ENCODE measurements around the gene ERC1.

ERC1 gene

DNA sequence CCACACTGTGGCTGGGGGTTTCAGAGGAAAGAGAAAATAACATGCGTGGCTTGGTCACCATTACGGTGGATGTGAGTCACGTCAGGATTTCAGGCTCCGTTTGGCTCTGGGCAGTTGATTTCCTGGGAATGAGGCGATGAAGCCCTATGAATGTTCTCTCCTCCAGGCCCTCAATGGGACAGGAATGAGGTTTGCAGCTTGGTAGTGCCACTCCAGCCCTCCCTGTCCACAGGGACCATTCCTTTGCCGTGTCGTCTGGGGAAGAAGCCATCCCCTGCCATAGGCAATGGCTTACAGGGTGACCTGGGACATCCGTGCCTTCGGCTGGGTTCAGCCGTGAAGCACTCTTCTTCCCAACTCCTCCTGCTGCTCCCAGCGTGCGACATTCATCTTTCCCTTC lies 508.3 kb downstream of the ERC1 start:
- no peak overlapping the region for H3K4me3 Mint-ChIP-seq
- H3K27ac Mint-ChIP-seq: no peak overlapping the region
- no peaks in the 10 kb centered on the region for H3K36me3 Mint-ChIP-seq
- H3K9me3 Mint-ChIP-seq: no peaks in the 10 kb centered on the region
- CTCF ChIA-PET: no interaction called here
- DNase-seq: no peak
- peaks cover 3% of the 10 kb centered on the region for H3K4me1 Mint-ChIP-seq
- peaks cover 26% of the 10 kb centered on the region for H3K27me3 Mint-ChIP-seq

DNA sequence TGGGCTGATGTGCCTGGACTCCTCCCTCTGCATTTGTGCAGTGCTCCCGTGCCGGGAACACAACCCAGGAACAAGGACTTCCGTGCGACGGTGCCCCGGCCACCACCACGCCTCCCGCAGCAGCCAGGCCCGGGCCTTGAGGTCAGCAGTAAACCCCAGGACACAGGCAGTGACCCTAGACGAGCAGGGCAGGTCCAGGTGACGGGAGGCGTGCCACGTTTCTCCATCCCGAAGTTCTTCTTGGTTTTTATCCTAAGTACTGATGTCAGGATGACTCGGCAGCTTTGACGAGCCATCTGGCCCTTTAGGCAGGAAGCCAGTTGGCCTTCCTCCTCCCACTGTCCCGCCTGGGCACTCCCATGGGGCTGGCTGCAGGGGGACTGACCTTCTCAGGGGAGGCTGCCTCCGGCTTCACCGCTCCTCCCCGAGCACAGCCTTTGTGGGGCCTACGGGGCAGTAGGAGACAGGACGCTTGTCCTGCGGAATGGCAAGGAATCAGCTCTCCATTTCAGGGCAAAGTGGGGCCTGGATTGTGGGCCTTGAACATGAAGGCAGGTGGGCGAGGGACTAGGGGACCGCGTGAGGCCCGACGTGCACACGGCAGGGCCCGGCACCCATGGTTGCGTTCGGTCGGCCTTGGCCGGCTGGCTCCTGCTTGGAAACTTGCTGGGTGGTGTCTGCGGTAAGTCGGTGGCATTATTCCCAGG lies 509.2 kb downstream of the ERC1 start:
- CTCF ChIA-PET: no interaction called here
- Mint-ChIP-seq H3K9me3 (no peaks in the 10 kb centered on the region), H3K4me1 (peaks cover 10% of the 10 kb centered on the region), H3K4me3 (no peak overlapping the region), H3K27me3 (peaks cover 35% of the 10 kb centered on the region), H3K27ac (no peak overlapping the region), H3K36me3 (no peaks in the 10 kb centered on the region)
- no peak for DNase-seq

- peaks cover 43% of the 10 kb centered on the region for H3K27me3 Mint-ChIP-seq
- H3K4me3 Mint-ChIP-seq: no peak overlapping the region
- CTCF ChIA-PET: no interaction called here
- no peak for DNase-seq
- no peaks in the 10 kb centered on the region for H3K9me3 Mint-ChIP-seq
- no peak overlapping the region for H3K27ac Mint-ChIP-seq
- H3K4me1 Mint-ChIP-seq: peaks cover 11% of the 10 kb centered on the region
- H3K36me3 Mint-ChIP-seq: no peaks in the 10 kb centered on the region
Observed at GRCh38 chr12:1501001-1501400, 510.0 kb downstream of the ERC1 start.

DNA sequence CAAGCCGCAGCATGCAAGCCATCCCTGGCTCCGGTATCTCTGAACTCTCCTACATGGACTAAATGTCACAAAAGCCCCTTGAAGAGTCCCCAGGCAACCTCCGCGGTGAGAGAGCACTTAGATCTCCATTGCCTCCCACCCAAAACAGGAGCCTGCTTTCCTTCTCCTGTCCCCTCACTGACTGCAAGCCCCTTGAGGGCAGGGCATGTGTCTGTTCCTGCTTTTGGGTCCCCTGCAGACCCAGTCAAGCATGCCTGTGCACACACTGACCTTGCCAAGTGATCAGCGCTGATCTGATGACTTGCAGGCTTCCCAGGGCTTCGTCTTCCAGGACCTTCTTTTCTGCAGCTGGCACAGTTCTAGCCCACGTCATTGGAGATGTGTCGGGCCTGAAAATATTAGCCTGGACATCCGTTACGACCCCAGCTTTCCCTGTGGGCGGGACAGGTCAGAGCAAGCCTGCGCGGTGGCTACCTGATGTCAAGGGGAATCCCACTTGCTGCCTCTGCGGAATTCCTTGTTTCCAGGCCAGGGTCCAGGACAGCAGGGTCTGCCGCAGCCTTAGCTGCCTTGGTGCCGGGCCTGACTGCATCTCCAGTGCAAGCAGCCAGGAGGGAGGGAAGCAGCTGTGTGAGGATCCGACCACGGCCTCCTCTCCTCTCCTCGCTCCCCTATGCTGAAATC lies 510.8 kb downstream of the ERC1 start:
- Mint-ChIP-seq H3K4me1 (peaks cover 11% of the 10 kb centered on the region), H3K36me3 (no peaks in the 10 kb centered on the region), H3K9me3 (no peaks in the 10 kb centered on the region), H3K27ac (no peak overlapping the region), H3K27me3 (peaks cover 47% of the 10 kb centered on the region), H3K4me3 (no peak overlapping the region)
- DNase-seq: no peak
- CTCF ChIA-PET: no interaction called here

- Mint-ChIP-seq H3K27me3 (peaks cover 47% of the 10 kb centered on the region), H3K4me3 (no peak overlapping the region), H3K36me3 (no peaks in the 10 kb centered on the region), H3K27ac (no peak overlapping the region), H3K4me1 (peaks cover 11% of the 10 kb centered on the region), H3K9me3 (no peaks in the 10 kb centered on the region)
- no peak for DNase-seq
- CTCF ChIA-PET: no interaction called here
Observed at GRCh38 chr12:1502379-1502720, 511.3 kb downstream of the ERC1 start.

DNA sequence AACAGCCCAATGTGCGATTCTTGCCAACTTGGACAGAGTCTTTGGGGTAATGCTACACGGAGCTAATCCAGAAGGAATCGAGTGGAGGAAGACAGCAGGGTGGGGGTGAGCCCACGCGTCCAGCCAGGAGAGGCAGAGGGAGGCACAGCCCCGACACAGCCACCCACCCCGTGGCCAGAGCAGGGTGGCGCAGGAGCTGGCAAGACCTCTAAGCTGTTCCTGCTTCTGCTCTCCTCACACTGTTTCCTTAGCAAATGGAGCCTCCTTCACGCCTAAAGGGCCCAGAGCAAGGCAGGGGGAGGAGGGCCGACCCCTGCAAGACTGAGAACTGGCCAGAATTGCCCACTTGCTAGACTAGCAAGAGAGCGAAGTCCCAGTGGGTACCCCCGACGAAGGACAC lies 511.8 kb downstream of the ERC1 start:
- Mint-ChIP-seq H3K9me3 (no peaks in the 10 kb centered on the region), H3K27me3 (peaks cover 50% of the 10 kb centered on the region), H3K36me3 (no peaks in the 10 kb centered on the region), H3K27ac (no peak overlapping the region), H3K4me1 (peaks cover 11% of the 10 kb centered on the region), H3K4me3 (no peak overlapping the region)
- DNase-seq: no peak
- CTCF ChIA-PET: no interaction called here

- peaks cover 11% of the 10 kb centered on the region for H3K4me1 Mint-ChIP-seq
- no peak for DNase-seq
- H3K9me3 Mint-ChIP-seq: no peaks in the 10 kb centered on the region
- no peaks in the 10 kb centered on the region for H3K36me3 Mint-ChIP-seq
- H3K27ac Mint-ChIP-seq: no peak overlapping the region
- CTCF ChIA-PET: no interaction called here
- peaks cover 51% of the 10 kb centered on the region for H3K27me3 Mint-ChIP-seq
- no peak overlapping the region for H3K4me3 Mint-ChIP-seq
Observed at GRCh38 chr12:1503281-1503711, 512.3 kb downstream of the ERC1 start.

GRCh38 chr12:1504304-1504894 lies 513.4 kb downstream of the ERC1 start:
- Mint-ChIP-seq H3K9me3 (no peaks in the 10 kb centered on the region), H3K27me3 (peaks cover 52% of the 10 kb centered on the region), H3K4me1 (peaks cover 11% of the 10 kb centered on the region), H3K4me3 (peak overlapping the region; percentile 36), H3K36me3 (no peaks in the 10 kb centered on the region), H3K27ac (no peak overlapping the region)
- DNase-seq: no peak
- CTCF ChIA-PET: interaction anchor here (1.1 kb wide), 1 partner anchor 386 kb away, joined by 3 read pairs; no protein-coding TSS in a partner anchor

DNA sequence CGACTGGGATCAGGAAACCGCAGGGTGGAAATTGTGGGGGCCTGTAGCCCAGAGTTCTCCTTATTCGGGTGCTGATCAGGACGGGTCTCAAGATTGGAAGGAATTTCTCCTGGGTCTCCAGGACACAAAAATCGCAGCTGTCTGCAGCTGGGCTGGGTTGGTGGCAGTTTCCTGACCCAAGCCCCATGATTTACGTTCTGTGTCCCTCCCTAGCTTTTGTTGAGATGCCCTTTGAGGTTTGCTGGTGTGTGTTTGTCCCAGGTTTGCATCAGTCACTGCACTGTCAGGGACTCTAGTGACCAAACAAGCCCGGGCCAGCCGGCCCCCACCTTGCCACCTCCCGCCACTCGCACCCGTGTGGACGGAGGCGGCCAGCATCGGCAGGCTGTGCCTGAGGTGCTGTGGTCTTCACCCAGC lies 513.9 kb downstream of the ERC1 start:
- Mint-ChIP-seq H3K4me1 (peaks cover 11% of the 10 kb centered on the region), H3K4me3 (no peak overlapping the region), H3K9me3 (no peaks in the 10 kb centered on the region), H3K27ac (no peak overlapping the region), H3K27me3 (peaks cover 58% of the 10 kb centered on the region), H3K36me3 (no peaks in the 10 kb centered on the region)
- DNase-seq: no peak
- CTCF ChIA-PET: interaction anchor here (1.1 kb wide), 1 partner anchor 387 kb away, joined by 3 read pairs; no protein-coding TSS in a partner anchor

- Mint-ChIP-seq H3K27ac (no peak overlapping the region), H3K4me3 (no peak overlapping the region), H3K36me3 (no peaks in the 10 kb centered on the region), H3K4me1 (peaks cover 11% of the 10 kb centered on the region), H3K9me3 (no peaks in the 10 kb centered on the region), H3K27me3 (peaks cover 63% of the 10 kb centered on the region)
- DNase-seq: no peak
- CTCF ChIA-PET: no interaction called here
Observed at GRCh38 chr12:1505576-1505975, 514.6 kb downstream of the ERC1 start.

DNA sequence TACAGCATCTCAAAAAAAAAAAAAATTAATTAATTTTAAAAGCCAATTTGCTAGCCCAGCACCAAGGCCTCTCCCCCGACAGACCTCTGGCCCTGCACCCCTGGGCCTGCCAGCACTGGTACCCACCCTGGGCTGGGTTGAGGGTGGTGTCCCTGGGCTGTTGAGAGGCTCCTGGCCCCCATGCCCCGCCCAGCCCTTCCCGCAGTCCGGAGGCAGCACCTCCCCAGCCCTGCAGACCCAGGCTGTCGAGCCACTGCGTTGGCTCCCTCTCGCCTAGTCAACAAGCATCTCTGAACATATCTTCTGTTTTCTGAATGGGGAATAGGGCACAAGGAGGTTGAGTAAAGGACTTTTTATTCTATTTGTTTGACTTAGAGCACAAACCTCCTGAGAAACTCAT lies 516.3 kb downstream of the ERC1 start:
- no peak overlapping the region for H3K4me3 Mint-ChIP-seq
- CTCF ChIA-PET: no interaction called here
- H3K4me1 Mint-ChIP-seq: peaks cover 11% of the 10 kb centered on the region
- H3K27ac Mint-ChIP-seq: no peak overlapping the region
- H3K9me3 Mint-ChIP-seq: no peaks in the 10 kb centered on the region
- no peak for DNase-seq
- peaks cover 60% of the 10 kb centered on the region for H3K27me3 Mint-ChIP-seq
- H3K36me3 Mint-ChIP-seq: no peaks in the 10 kb centered on the region

GRCh38 chr12:1509413-1510052 lies 518.5 kb downstream of the ERC1 start:
- H3K27me3 Mint-ChIP-seq: peaks cover 40% of the 10 kb centered on the region
- no peak overlapping the region for H3K27ac Mint-ChIP-seq
- DNase-seq: no peak
- H3K4me1 Mint-ChIP-seq: peaks cover 7% of the 10 kb centered on the region
- no peaks in the 10 kb centered on the region for H3K36me3 Mint-ChIP-seq
- no peak overlapping the region for H3K4me3 Mint-ChIP-seq
- H3K9me3 Mint-ChIP-seq: no peaks in the 10 kb centered on the region
- CTCF ChIA-PET: no interaction called here

DNA sequence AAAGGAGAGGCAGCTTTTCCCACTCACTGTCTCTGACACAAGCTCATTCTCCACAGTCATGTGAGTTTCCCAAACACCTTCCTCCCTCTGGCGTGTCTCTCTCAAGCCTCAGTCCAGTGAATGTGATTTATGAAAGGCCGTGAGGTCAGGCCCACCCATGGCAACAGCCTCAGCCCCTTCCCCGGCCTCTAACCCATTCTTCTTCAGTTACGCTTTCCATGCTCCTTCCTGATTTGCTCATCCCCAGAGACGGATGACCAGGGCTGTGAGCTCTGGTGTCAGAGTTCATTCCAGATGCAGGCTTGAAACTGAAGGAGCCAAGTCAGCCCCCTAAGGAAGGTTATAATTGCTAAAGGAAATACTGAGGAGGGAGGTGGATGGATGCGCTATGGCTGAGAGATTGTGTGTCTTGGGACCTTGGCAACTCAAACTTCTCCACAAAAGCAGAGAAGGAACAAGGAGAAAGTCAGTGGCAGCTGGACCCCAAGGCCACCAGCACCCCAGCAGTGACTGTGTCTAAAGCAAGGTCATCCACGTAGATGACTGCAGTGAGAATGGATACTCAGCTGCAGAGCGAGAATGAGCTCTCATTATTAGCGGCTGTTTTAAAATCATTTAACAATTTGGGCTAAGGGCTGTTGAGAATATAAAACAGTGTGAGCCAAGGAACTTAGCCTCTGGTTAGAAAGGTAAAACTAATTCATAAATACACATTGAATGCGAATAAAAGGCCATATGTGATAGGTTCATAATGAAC lies 519.2 kb downstream of the ERC1 start:
- CTCF ChIA-PET: no interaction called here
- H3K36me3 Mint-ChIP-seq: no peaks in the 10 kb centered on the region
- peaks cover 36% of the 10 kb centered on the region for H3K27me3 Mint-ChIP-seq

DNA sequence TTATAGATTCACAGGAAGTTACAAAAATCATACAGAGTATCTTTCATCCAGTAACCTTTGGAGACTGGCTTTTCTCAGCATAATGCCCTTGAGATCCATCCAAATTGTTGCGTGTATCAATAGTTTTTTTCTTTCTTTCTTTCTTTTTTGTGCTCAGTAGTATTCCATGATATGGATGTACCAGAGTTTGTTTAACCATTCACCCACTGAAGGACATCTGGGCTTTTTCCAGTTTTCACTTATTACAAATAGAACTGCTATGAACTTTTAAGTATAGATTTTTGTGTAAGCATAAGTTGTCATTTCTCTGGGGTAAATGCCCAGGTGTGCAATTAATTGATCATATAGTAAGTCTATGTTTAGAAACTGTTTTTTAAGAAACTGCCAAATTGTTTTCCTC lies 524.0 kb downstream of the ERC1 start:
- H3K36me3 Mint-ChIP-seq: no peaks in the 10 kb centered on the region
- H3K4me1 Mint-ChIP-seq: no peaks in the 10 kb centered on the region
- H3K27ac Mint-ChIP-seq: no peak overlapping the region
- no peaks in the 10 kb centered on the region for H3K9me3 Mint-ChIP-seq
- DNase-seq: no peak
- no peak overlapping the region for H3K4me3 Mint-ChIP-seq
- CTCF ChIA-PET: no interaction called here
- peaks cover 50% of the 10 kb centered on the region for H3K27me3 Mint-ChIP-seq

More for the DNA sequence above, 519.2 kb downstream of the ERC1 start:
- Mint-ChIP-seq H3K4me1 (peaks cover 2% of the 10 kb centered on the region), H3K4me3 (no peak overlapping the region), H3K27ac (no peak overlapping the region), H3K9me3 (no peaks in the 10 kb centered on the region)
- no peak for DNase-seq

Data from activated naive CD4-positive, alpha-beta T cell treated with anti-CD3 and anti-CD28 coated beads, Interleukin-2, amount 10 ng/mL, durations not matched to agents 7 days and 5 days (primary cell).